ENCODE results near the gene TLR10.

Gene TLR10

GRCh38 chr4:38782452-38783108 is at the start of gene TLR10:
TLR10 (minus strand) TSS chr4:38782990; CDS start chr4:38775590, 7,400 bp downstream.
- H3K27me3 ChIP-seq (ENCODE audit: control insufficient read depth, insufficient read depth, low read length), result no peaks in the 10 kb centered on the region
- H3K9me3 ChIP-seq (ENCODE audit: control insufficient read depth, insufficient read depth, low read depth, low read length), result no peaks in the 10 kb centered on the region
- no peaks in the 10 kb centered on the region for H3K36me3 ChIP-seq (ENCODE audit: control insufficient read depth, insufficient read depth, low read length)
- no peak within 1 kb of the TSS for H3K4me3 ChIP-seq (ENCODE audit: low read depth, low read length)
- no peak within 1 kb of the TSS for H3K27ac ChIP-seq (ENCODE audit: low read depth, low read length)
- H3K4me1 ChIP-seq (ENCODE audit: control insufficient read depth, insufficient read depth, low read length), result no peaks in the 10 kb centered on the region
- no peak within 1 kb of the TSS for H3K9ac ChIP-seq (ENCODE audit: low read length)

GRCh38 chr4:38832206-38832605 is 49.4 kb upstream of the TLR10 start:
- H3K36me3 ChIP-seq (ENCODE audit: control insufficient read depth, insufficient read depth, low read length), result no peaks in the 10 kb centered on the region
- H3K4me1 ChIP-seq (ENCODE audit: control insufficient read depth, insufficient read depth, low read length), result no peaks in the 10 kb centered on the region
- no peak overlapping the region for H3K9ac ChIP-seq (ENCODE audit: low read length)
- no peaks in the 10 kb centered on the region for H3K27me3 ChIP-seq (ENCODE audit: control insufficient read depth, insufficient read depth, low read length)
- no peak overlapping the region for H3K4me3 ChIP-seq (ENCODE audit: low read depth, low read length)
- no peaks in the 10 kb centered on the region for H3K9me3 ChIP-seq (ENCODE audit: control insufficient read depth, insufficient read depth, low read depth, low read length)
- no peak overlapping the region for H3K27ac ChIP-seq (ENCODE audit: low read depth, low read length)

GRCh38 chr4:38831653-38832052 is 48.9 kb upstream of the TLR10 start:
- H3K9me3 ChIP-seq (ENCODE audit: control insufficient read depth, insufficient read depth, low read depth, low read length), result no peaks in the 10 kb centered on the region
- H3K27me3 ChIP-seq (ENCODE audit: control insufficient read depth, insufficient read depth, low read length), result no peaks in the 10 kb centered on the region

GRCh38 chr4:38829237-38829636 is 46.4 kb upstream of the TLR10 start:
- H3K4me1 ChIP-seq (ENCODE audit: control insufficient read depth, insufficient read depth, low read length), result no peaks in the 10 kb centered on the region
- no peaks in the 10 kb centered on the region for H3K36me3 ChIP-seq (ENCODE audit: control insufficient read depth, insufficient read depth, low read length)
- no peak overlapping the region for H3K9ac ChIP-seq (ENCODE audit: low read length)
- H3K27me3 ChIP-seq (ENCODE audit: control insufficient read depth, insufficient read depth, low read length), result no peaks in the 10 kb centered on the region
- H3K27ac ChIP-seq (ENCODE audit: low read depth, low read length), result no peak overlapping the region
- no peak overlapping the region for H3K4me3 ChIP-seq (ENCODE audit: low read depth, low read length)
- H3K9me3 ChIP-seq (ENCODE audit: control insufficient read depth, insufficient read depth, low read depth, low read length), result no peaks in the 10 kb centered on the region

More at GRCh38 chr4:38831653-38832052, 48.9 kb upstream of the TLR10 start:
- H3K9ac ChIP-seq (ENCODE audit: low read length), result no peak overlapping the region
- H3K36me3 ChIP-seq (ENCODE audit: control insufficient read depth, insufficient read depth, low read length), result no peaks in the 10 kb centered on the region
- H3K27ac ChIP-seq (ENCODE audit: low read depth, low read length), result no peak overlapping the region
- H3K4me1 ChIP-seq (ENCODE audit: control insufficient read depth, insufficient read depth, low read length), result no peaks in the 10 kb centered on the region
- no peak overlapping the region for H3K4me3 ChIP-seq (ENCODE audit: low read depth, low read length)

- Histone ChIP-seq H3K9ac (ENCODE audit: low read length) (no peak overlapping the region), H3K4me1 (ENCODE audit: control insufficient read depth, insufficient read depth, low read length) (no peaks in the 10 kb centered on the region), H3K27ac (ENCODE audit: low read depth, low read length) (no peak overlapping the region), H3K27me3 (ENCODE audit: control insufficient read depth, insufficient read depth, low read length) (no peaks in the 10 kb centered on the region), H3K36me3 (ENCODE audit: control insufficient read depth, insufficient read depth, low read length) (no peaks in the 10 kb centered on the region), H3K9me3 (ENCODE audit: control insufficient read depth, insufficient read depth, low read depth, low read length) (peaks cover 17% of the 10 kb centered on the region), H3K4me3 (ENCODE audit: low read depth, low read length) (no peak overlapping the region)
Observed at GRCh38 chr4:38823766-38824165, 41.0 kb upstream of the TLR10 start.

- Histone ChIP-seq H3K27ac (ENCODE audit: low read depth, low read length) (no peak overlapping the region), H3K9ac (ENCODE audit: low read length) (no peak overlapping the region), H3K27me3 (ENCODE audit: control insufficient read depth, insufficient read depth, low read length) (no peaks in the 10 kb centered on the region), H3K4me3 (ENCODE audit: low read depth, low read length) (no peak overlapping the region), H3K4me1 (ENCODE audit: control insufficient read depth, insufficient read depth, low read length) (no peaks in the 10 kb centered on the region), H3K36me3 (ENCODE audit: control insufficient read depth, insufficient read depth, low read length) (no peaks in the 10 kb centered on the region), H3K9me3 (ENCODE audit: control insufficient read depth, insufficient read depth, low read depth, low read length) (peaks cover 17% of the 10 kb centered on the region)
Observed at GRCh38 chr4:38822748-38823303, 40.0 kb upstream of the TLR10 start.

- Histone ChIP-seq H3K4me3 (ENCODE audit: low read depth, low read length) (no peak overlapping the region), H3K9me3 (ENCODE audit: control insufficient read depth, insufficient read depth, low read depth, low read length) (peaks cover 17% of the 10 kb centered on the region), H3K9ac (ENCODE audit: low read length) (no peak overlapping the region), H3K4me1 (ENCODE audit: control insufficient read depth, insufficient read depth, low read length) (no peaks in the 10 kb centered on the region), H3K36me3 (ENCODE audit: control insufficient read depth, insufficient read depth, low read length) (no peaks in the 10 kb centered on the region), H3K27me3 (ENCODE audit: control insufficient read depth, insufficient read depth, low read length) (no peaks in the 10 kb centered on the region), H3K27ac (ENCODE audit: low read depth, low read length) (no peak overlapping the region)
Observed at GRCh38 chr4:38821739-38822138, 38.9 kb upstream of the TLR10 start.

GRCh38 chr4:38820329-38821061 is 37.7 kb upstream of the TLR10 start:
- Histone ChIP-seq H3K4me1 (ENCODE audit: control insufficient read depth, insufficient read depth, low read length) (no peaks in the 10 kb centered on the region), H3K36me3 (ENCODE audit: control insufficient read depth, insufficient read depth, low read length) (no peaks in the 10 kb centered on the region), H3K9me3 (ENCODE audit: control insufficient read depth, insufficient read depth, low read depth, low read length) (peaks cover 18% of the 10 kb centered on the region), H3K27me3 (ENCODE audit: control insufficient read depth, insufficient read depth, low read length) (no peaks in the 10 kb centered on the region), H3K27ac (ENCODE audit: low read depth, low read length) (no peak overlapping the region), H3K9ac (ENCODE audit: low read length) (no peak overlapping the region), H3K4me3 (ENCODE audit: low read depth, low read length) (no peak overlapping the region)

- no peaks in the 10 kb centered on the region for H3K27me3 ChIP-seq (ENCODE audit: control insufficient read depth, insufficient read depth, low read length)
- no peaks in the 10 kb centered on the region for H3K36me3 ChIP-seq (ENCODE audit: control insufficient read depth, insufficient read depth, low read length)
- no peak overlapping the region for H3K9ac ChIP-seq (ENCODE audit: low read length)
- no peak overlapping the region for H3K4me3 ChIP-seq (ENCODE audit: low read depth, low read length)
- no peaks in the 10 kb centered on the region for H3K4me1 ChIP-seq (ENCODE audit: control insufficient read depth, insufficient read depth, low read length)
- peaks cover 23% of the 10 kb centered on the region for H3K9me3 ChIP-seq (ENCODE audit: control insufficient read depth, insufficient read depth, low read depth, low read length)
- H3K27ac ChIP-seq (ENCODE audit: low read depth, low read length), result no peak overlapping the region
Observed at GRCh38 chr4:38819569-38819968, 36.8 kb upstream of the TLR10 start.

GRCh38 chr4:38818441-38818976 is 35.7 kb upstream of the TLR10 start:
- Histone ChIP-seq H3K4me1 (ENCODE audit: control insufficient read depth, insufficient read depth, low read length) (no peaks in the 10 kb centered on the region), H3K4me3 (ENCODE audit: low read depth, low read length) (no peak overlapping the region), H3K27ac (ENCODE audit: low read depth, low read length) (no peak overlapping the region), H3K36me3 (ENCODE audit: control insufficient read depth, insufficient read depth, low read length) (no peaks in the 10 kb centered on the region), H3K9ac (ENCODE audit: low read length) (no peak overlapping the region), H3K9me3 (ENCODE audit: control insufficient read depth, insufficient read depth, low read depth, low read length) (peaks cover 23% of the 10 kb centered on the region), H3K27me3 (ENCODE audit: control insufficient read depth, insufficient read depth, low read length) (no peaks in the 10 kb centered on the region)
